Measurements from ENCODE around the gene ZNF90.

ZNF90 gene

GRCh38 chr19:20077791-20078463 lies at the start of gene ZNF90:
Gene ZNF90 (plus strand): TSS chr19:20078000. CDS start chr19:20078133, 133 bp downstream.
- Histone ChIP-seq H3K4me2 (ENCODE audit: low read depth, low read length) (no peak within 1 kb of the TSS; the same call in 1 of the 2 replicates), H3K27ac (ENCODE audit: low read length) (no peak within 1 kb of the TSS), H3K9ac (ENCODE audit: low read length) (no peak within 1 kb of the TSS)

DNA sequence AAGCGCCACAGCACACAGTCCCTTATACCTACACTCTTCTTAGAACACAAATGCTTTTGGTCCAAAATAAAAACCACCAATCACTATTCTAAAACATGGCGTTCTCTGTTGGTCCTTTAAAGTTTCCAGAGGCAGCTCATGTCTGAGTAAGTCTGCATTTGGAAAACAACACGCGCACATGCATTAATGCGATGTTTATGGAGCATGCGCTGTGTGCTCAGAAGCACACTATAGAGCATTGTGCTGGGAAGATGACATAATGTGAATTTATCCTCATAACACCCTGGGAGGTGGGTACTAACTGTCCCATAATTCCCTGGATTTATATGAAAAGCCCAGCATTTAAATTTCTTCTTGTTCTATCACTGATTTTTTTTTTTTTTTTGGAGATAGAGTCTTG lies 49.2 kb upstream of the ZNF90 start:
- no peaks in the 10 kb centered on the region for H3K27me3 ChIP-seq (replicated peaks; ENCODE audit: insufficient read depth, low read length)
- H2AFZ ChIP-seq (ENCODE audit: low read length): no peak overlapping the region
- H3K4me2 ChIP-seq (ENCODE audit: low read depth, low read length): no peak overlapping the region
- H3K9me3 ChIP-seq (replicated peaks; ENCODE audit: insufficient read depth, low read length): no peaks in the 10 kb centered on the region
- H3K4me3 ChIP-seq (ENCODE audit: low read length): no peak overlapping the region
- DNase-seq: no peak
- H4K20me1 ChIP-seq (ENCODE audit: insufficient read depth, low read length): no peaks in the 10 kb centered on the region
- no peak overlapping the region for H3K9ac ChIP-seq (ENCODE audit: low read length)
- TF ChIP-seq EZH2phosphoT487 (IDR thresholded peaks at IDR 0.05; ENCODE audit: low read length) (no peak), EZH2 (optimal IDR thresholded peaks at IDR 0.05; ENCODE audit: low read depth, low read length) (no peak)
- TF ChIP-seq, protein P1, sequence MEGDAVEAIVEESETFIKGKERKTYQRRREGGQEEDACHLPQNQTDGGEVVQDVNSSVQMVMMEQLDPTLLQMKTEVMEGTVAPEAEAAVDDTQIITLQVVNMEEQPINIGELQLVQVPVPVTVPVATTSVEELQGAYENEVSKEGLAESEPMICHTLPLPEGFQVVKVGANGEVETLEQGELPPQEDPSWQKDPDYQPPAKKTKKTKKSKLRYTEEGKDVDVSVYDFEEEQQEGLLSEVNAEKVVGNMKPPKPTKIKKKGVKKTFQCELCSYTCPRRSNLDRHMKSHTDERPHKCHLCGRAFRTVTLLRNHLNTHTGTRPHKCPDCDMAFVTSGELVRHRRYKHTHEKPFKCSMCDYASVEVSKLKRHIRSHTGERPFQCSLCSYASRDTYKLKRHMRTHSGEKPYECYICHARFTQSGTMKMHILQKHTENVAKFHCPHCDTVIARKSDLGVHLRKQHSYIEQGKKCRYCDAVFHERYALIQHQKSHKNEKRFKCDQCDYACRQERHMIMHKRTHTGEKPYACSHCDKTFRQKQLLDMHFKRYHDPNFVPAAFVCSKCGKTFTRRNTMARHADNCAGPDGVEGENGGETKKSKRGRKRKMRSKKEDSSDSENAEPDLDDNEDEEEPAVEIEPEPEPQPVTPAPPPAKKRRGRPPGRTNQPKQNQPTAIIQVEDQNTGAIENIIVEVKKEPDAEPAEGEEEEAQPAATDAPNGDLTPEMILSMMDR (IDR thresholded peaks at IDR 0.05; ENCODE audit: low read length): no peak
- no peaks in the 10 kb centered on the region for H3K79me2 ChIP-seq (ENCODE audit: low read length)
- no peaks in the 10 kb centered on the region for H3K9me2 ChIP-seq (replicated peaks; ENCODE audit: insufficient read depth, low read length)
- no peaks in the 10 kb centered on the region for H3K4me1 ChIP-seq (ENCODE audit: low read length)
- H3F3A ChIP-seq (ENCODE audit: insufficient read depth, low read length): no peaks in the 10 kb centered on the region
- H3K36me3 ChIP-seq (replicated peaks; ENCODE audit: insufficient read depth, low read length): no peaks in the 10 kb centered on the region
- no peak overlapping the region for H3K27ac ChIP-seq (ENCODE audit: low read length)

More at GRCh38 chr19:20077791-20078463, at the start of gene ZNF90:
- H3K4me1 ChIP-seq (ENCODE audit: low read length): no peaks in the 10 kb centered on the region
- H3K9me2 ChIP-seq (replicated peaks; ENCODE audit: insufficient read depth, low read length): no peaks in the 10 kb centered on the region
- TF ChIP-seq EZH2phosphoT487 (IDR thresholded peaks at IDR 0.05; ENCODE audit: low read length) (no peak), EZH2 (optimal IDR thresholded peaks at IDR 0.05; ENCODE audit: low read depth, low read length) (no peak)
- TF ChIP-seq, protein P1 (IDR thresholded peaks at IDR 0.05; ENCODE audit: low read length): no peak
- H3K4me3 ChIP-seq (ENCODE audit: low read length): no peak within 1 kb of the TSS; the same call in 1 of the 2 replicates
- no peaks in the 10 kb centered on the region for H3K27me3 ChIP-seq (replicated peaks; ENCODE audit: insufficient read depth, low read length)
- H3K79me2 ChIP-seq (ENCODE audit: low read length): no peaks in the 10 kb centered on the region
- H4K20me1 ChIP-seq (ENCODE audit: insufficient read depth, low read length): no peaks in the 10 kb centered on the region
- no peaks in the 10 kb centered on the region for H3K9me3 ChIP-seq (replicated peaks; ENCODE audit: insufficient read depth, low read length)
- H3F3A ChIP-seq (ENCODE audit: insufficient read depth, low read length): no peaks in the 10 kb centered on the region
- peak; percentile 22 for DNase-seq
- H3K36me3 ChIP-seq (replicated peaks; ENCODE audit: insufficient read depth, low read length): no peaks in the 10 kb centered on the region
- 0 out of 2 replicates have a peak within 1 kb of the TSS, but pooled peaks have one; percentile 8 for H2AFZ ChIP-seq (ENCODE audit: low read length)

DNA sequence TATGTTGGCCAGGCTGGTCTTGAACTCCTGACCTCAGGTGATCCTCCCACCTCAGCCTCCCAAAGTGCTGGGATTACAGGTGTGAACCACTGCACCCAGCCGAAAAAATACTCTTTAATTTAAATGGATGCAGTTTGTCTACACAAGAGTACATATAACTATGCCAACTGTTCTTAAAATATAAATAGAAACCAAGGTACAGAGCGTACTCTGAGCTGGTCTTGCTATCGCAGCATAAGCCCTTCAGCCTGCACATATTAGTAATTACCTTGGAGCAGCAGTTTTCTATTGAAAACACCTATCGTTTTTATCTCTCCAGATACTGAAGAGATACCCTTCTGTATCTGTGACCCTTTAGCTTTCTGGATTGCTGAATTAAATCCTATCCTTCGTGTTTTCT lies 41.9 kb upstream of the ZNF90 start:
- DNase-seq: no peak
- Histone ChIP-seq H3K9ac (ENCODE audit: low read length) (no peak overlapping the region), H3K4me3 (ENCODE audit: low read length) (no peak overlapping the region), H3F3A (ENCODE audit: insufficient read depth, low read length) (no peaks in the 10 kb centered on the region), H3K9me3 (replicated peaks; ENCODE audit: insufficient read depth, low read length) (no peaks in the 10 kb centered on the region), H3K36me3 (replicated peaks; ENCODE audit: insufficient read depth, low read length) (no peaks in the 10 kb centered on the region), H3K27ac (ENCODE audit: low read length) (no peak overlapping the region), H3K9me2 (replicated peaks; ENCODE audit: insufficient read depth, low read length) (no peaks in the 10 kb centered on the region), H3K4me2 (ENCODE audit: low read depth, low read length) (no peak overlapping the region), H3K27me3 (replicated peaks; ENCODE audit: insufficient read depth, low read length) (no peaks in the 10 kb centered on the region), H4K20me1 (ENCODE audit: insufficient read depth, low read length) (no peaks in the 10 kb centered on the region), H2AFZ (ENCODE audit: low read length) (no peak overlapping the region), H3K4me1 (ENCODE audit: low read length) (no peaks in the 10 kb centered on the region), H3K79me2 (ENCODE audit: low read length) (no peaks in the 10 kb centered on the region)
- TF ChIP-seq EZH2 (optimal IDR thresholded peaks at IDR 0.05; ENCODE audit: low read depth, low read length) (no peak), EZH2phosphoT487 (IDR thresholded peaks at IDR 0.05; ENCODE audit: low read length) (no peak)
- TF ChIP-seq, protein P1 (IDR thresholded peaks at IDR 0.05; ENCODE audit: low read length): no peak
